ENCODE measurements around the gene DNAI2.

The DNAI2 gene

DNA sequence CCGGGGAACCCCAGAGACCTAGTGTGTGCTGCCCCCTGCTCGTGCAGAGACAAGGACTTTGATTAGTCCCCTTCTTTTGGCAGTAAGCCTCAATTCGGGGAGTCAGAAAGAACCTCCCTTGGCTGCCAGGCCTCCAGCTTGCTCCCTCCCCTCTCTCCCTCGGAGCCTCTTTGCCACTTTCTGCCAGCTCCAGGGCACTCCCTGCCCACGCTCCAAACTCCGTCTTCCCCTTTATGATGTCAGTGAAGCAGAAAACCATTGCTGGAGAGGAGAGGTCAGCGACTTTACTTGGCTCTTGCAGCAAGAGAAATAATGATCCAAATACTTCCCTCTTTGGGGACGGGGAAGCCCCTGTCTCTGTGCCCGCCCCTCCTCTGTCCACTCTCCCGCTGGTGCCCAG is 32.6 kb upstream of the DNAI2 start:
- no peak overlapping the region for H3K4me3 ChIP-seq
- no peaks in the 10 kb centered on the region for H3K27me3 ChIP-seq
- intact Hi-C loops (cut with DNase I; ENCODE audit: low total_unique reads), result no loop called here
- H3K27ac ChIP-seq, result no peak overlapping the region
- peaks cover 0 to 33% (median 9%) of the 10 kb centered on the region in 3 donors for H3K36me3 ChIP-seq
- peak in 1 of 2 donors; percentile 33 for DNase-seq
- H3K9me3 ChIP-seq, result no peaks in the 10 kb centered on the region
- peaks cover 0 to 12% (median 0%) of the 10 kb centered on the region in 4 donors for H3K4me1 ChIP-seq
- no peak for TF ChIP-seq CTCF (IDR thresholded peaks at IDR 0.05)

DNA sequence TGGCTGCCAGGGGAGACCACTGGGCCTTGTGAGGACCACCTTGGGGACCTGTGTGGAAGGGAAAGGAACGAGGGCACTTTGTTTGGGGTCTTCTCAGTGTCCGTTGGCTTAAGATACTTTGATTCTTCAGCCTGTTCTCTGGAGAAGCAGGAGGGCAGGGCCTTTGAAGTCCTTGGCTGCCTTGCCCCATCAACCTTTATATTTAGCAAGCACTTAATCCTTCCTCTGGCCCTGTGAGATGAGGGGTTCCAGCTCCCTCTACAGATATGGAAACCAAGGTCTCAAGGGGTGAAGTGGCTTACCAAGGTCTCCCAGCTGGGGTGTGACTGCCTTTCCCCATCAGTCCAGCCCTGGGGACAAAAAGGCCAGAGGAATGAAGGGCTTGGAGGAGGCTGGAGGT is 32.2 kb upstream of the DNAI2 start:
- Histone ChIP-seq H3K9me3 (no peaks in the 10 kb centered on the region), H3K27ac (no peak overlapping the region), H3K4me3 (no peak overlapping the region), H3K4me1 (peaks cover 0 to 12% (median 0%) of the 10 kb centered on the region in 4 donors), H3K36me3 (peaks cover 0 to 33% (median 9%) of the 10 kb centered on the region in 3 donors), H3K27me3 (no peaks in the 10 kb centered on the region)
- intact Hi-C loops (cut with DNase I; ENCODE audit: low total_unique reads), result no loop called here
- TF ChIP-seq CTCF (IDR thresholded peaks at IDR 0.05), result no peak
- no peak for DNase-seq

- no peak for TF ChIP-seq CTCF (IDR thresholded peaks at IDR 0.05)
Observed at GRCh38 chr17:74243013-74243755, 30.9 kb upstream of the DNAI2 start.

DNA sequence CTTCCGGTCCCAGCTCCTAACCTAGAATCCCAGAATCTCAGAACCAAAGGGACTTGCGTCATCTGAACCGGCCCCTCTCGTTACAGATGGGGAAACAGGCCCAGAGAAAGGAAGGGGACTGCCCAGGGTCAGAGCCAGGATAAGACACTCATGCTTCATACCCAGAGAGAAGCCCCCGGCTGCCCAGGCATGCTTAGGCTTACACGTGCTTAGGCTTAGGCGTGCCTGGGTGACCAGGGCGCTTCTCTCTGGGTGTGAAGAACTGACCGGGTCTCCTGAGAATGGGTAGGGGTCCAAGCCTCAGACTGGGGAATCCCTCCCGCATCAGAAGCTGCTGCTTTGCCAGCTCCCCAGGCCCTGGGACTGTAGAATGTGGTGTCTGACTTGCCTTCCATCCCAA is 29.9 kb upstream of the DNAI2 start:
- Histone ChIP-seq H3K4me1 (peaks cover 0 to 12% (median 0%) of the 10 kb centered on the region in 4 donors), H3K4me3 (no peak overlapping the region), H3K27ac (no peak overlapping the region), H3K9me3 (no peaks in the 10 kb centered on the region), H3K27me3 (no peaks in the 10 kb centered on the region), H3K36me3 (peaks cover 0 to 31% (median 0%) of the 10 kb centered on the region in 3 donors)
- no peak for DNase-seq
- no peak for TF ChIP-seq CTCF (IDR thresholded peaks at IDR 0.05)
- intact Hi-C loops (cut with DNase I; ENCODE audit: low total_unique reads), result no loop called here

More at GRCh38 chr17:74243013-74243755, 30.9 kb upstream of the DNAI2 start:
- peaks cover 0 to 12% (median 0%) of the 10 kb centered on the region in 4 donors for H3K4me1 ChIP-seq
- no peaks in the 10 kb centered on the region for H3K27me3 ChIP-seq
- DNase-seq, result no peak
- H3K36me3 ChIP-seq, result peaks cover 0 to 23% (median 0%) of the 10 kb centered on the region in 3 donors
- H3K9me3 ChIP-seq, result no peaks in the 10 kb centered on the region
- intact Hi-C loops (cut with DNase I; ENCODE audit: low total_unique reads), result no loop called here
- no peak overlapping the region for H3K4me3 ChIP-seq
- H3K27ac ChIP-seq, result no peak overlapping the region

DNA sequence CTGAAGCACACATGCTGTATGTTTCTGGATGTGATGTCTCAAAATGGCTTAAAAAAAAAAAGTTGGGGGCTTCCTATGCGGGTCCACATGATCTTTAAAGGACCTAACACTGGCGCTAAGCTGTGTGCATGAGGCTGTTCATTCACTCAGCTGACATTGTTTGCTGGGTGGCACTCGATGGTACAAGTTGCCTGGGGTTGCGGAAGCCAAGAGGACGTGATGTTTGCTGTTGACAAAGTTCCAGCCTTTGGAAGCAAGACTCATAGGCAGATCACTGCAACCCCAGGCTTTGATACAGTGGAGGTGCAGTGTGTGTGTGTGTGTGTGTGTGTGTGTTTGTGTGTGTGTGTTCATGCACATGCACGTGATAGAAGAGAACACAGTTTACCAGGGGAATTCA is 29.5 kb upstream of the DNAI2 start:
- Histone ChIP-seq H3K36me3 (peaks cover 0 to 34% (median 0%) of the 10 kb centered on the region in 3 donors), H3K27me3 (no peaks in the 10 kb centered on the region), H3K9me3 (no peaks in the 10 kb centered on the region), H3K27ac (no peak overlapping the region), H3K4me1 (peaks cover 0 to 12% (median 0%) of the 10 kb centered on the region in 4 donors), H3K4me3 (no peak overlapping the region)
- intact Hi-C loops (cut with DNase I; ENCODE audit: low total_unique reads), result no loop called here
- no peak for DNase-seq
- no peak for TF ChIP-seq CTCF (IDR thresholded peaks at IDR 0.05)
